ENCODE data around the gene KRTAP10-1.

GRCh38 chr21:44535963-44536362, 4.0 kb downstream of the KRTAP10-1 start:
- TF ChIP-seq CTCF (IDR thresholded peaks at IDR 0.05; ENCODE audit: low read depth, low read length, missing input control) (no peak), YY1 (IDR thresholded peaks at IDR 0.05) (no peak), RAD21 (IDR thresholded peaks at IDR 0.05) (no peak), JUND (IDR thresholded peaks at IDR 0.05) (no peak), MAX (IDR thresholded peaks at IDR 0.05) (no peak), GABPA (IDR thresholded peaks at IDR 0.05 in 1 of 2, conservative IDR thresholded peaks at IDR 0.05 in 1 of 2) (no peak), SP1 (IDR thresholded peaks at IDR 0.05) (no peak), ATF3 (IDR thresholded peaks at IDR 0.05) (no peak), ZBTB33 (IDR thresholded peaks at IDR 0.05) (no peak), TAF1 (conservative IDR thresholded peaks at IDR 0.05) (no peak), FOXA1 (IDR thresholded peaks at IDR 0.05) (no peak), FOXA2 (IDR thresholded peaks at IDR 0.05) (no peak), REST (IDR thresholded peaks at IDR 0.05) (no peak), RXRA (IDR thresholded peaks at IDR 0.05) (no peak)

All from liver (tissue), 3 donors.